Transverse colon (tissue), 3 donors: ENCODE measurements around the gene SEPTIN11.

Experiments used
- CTCF ChIP-seq, 5 experiments: fragments of 200-600 bp in 3 of 5; fragments of 450-650 bp in 2 of 5; sonication (generic) in 3 of 5; IDR thresholded peaks; 1 replicate in 2 of 5; 2 replicates in 3 of 5; pipeline ENCODE4 v1.5.1; 2016 to 2017; ENCODE audit warnings: antibody characterized with exemption in 5 of 5, inconsistent platforms in 3 of 5, mild to moderate bottlenecking in 2 of 5, moderate library complexity in 1 of 5
- EP300 ChIP-seq: sonication (generic); formaldehyde crosslinking; IDR thresholded peaks from one replicate; pipeline ENCODE4 v1.6.1; 2017; ENCODE audit warnings: antibody characterized with exemption, low read depth
- POLR2A ChIP-seq: fragments of 450-650 bp; IDR thresholded peaks from one replicate; pipeline ENCODE4 v1.6.1; 2016; ENCODE audit warnings: antibody characterized with exemption, mild to moderate bottlenecking, moderate library complexity

GRCh38 chr4:76948443-76949275 lies 893 bp upstream of the SEPTIN11 start:
- TF ChIP-seq CTCF (IDR thresholded peaks at IDR 0.05) = no peak
- TF ChIP-seq POLR2A = peak; percentile 19
- TF ChIP-seq EP300 = no peak
